Hepatocyte (in vitro differentiated cells): Measurements from ENCODE around the gene ARL16. TPM values are rescaled to one million over a fixed set of nuclear protein-coding genes. Genes with fewer than 3 reads are reported as not detected.
A peak's percentile ranks its signal among the peaks of the same experiment; 100 is the strongest.

Source experiments
- DNase-seq: peaks from one replicate; pipeline ENCODE4 v3.0.0-alpha.2; 2016; ENCODE audit warnings: low spot score
- H2AFZ ChIP-seq: fragments of 200-600 bp; sonication (generic); 2 replicates; pipeline ENCODE4 v1.6.0; 2016; ENCODE audit warnings: antibody characterized with exemption, mild to moderate bottlenecking
- H3K27ac ChIP-seq: fragments of 200-600 bp; sonication (generic); 2 replicates; pipeline ENCODE4 v1.5.1; 2016; ENCODE audit warnings: mild to moderate bottlenecking
- H3K27me3 ChIP-seq: fragments of 200-600 bp; sonication (generic); 2 replicates; pipeline ENCODE4 v1.6.1; 2016
- H3K36me3 ChIP-seq: fragments of 200-600 bp; sonication (generic); replicated peaks from 2 replicates; pipeline ENCODE4 v1.5.1; 2016; ENCODE audit warnings: low read depth; ENCODE audit not compliant: insufficient read depth
- H3K4me1 ChIP-seq: fragments of 200-600 bp; sonication (generic); 2 replicates; pipeline ENCODE4 v1.5.1; 2016; ENCODE audit warnings: mild to moderate bottlenecking, moderate library complexity; ENCODE audit not compliant: insufficient read depth
- H3K4me2 ChIP-seq: fragments of 200-600 bp; sonication (generic); 2 replicates; pipeline ENCODE4 v1.6.0; 2016
- H3K4me3 ChIP-seq: fragments of 200-600 bp; sonication (generic); 2 replicates; pipeline ENCODE4 v1.5.1; 2016; ENCODE audit warnings: mild to moderate bottlenecking
- H3K79me2 ChIP-seq: fragments of 200-600 bp; sonication (generic); 2 replicates; pipeline ENCODE4 v1.6.0; 2017; ENCODE audit warnings: mild to moderate bottlenecking
- H3K9me2 ChIP-seq: fragments of 200-600 bp; sonication (generic); replicated peaks from 2 replicates; pipeline ENCODE4 v1.6.0; 2017; ENCODE audit warnings: mild to moderate bottlenecking; ENCODE audit not compliant: insufficient read depth
- H3K9me3 ChIP-seq: fragments of 200-600 bp; sonication (generic); 2 replicates; pipeline ENCODE4 v1.5.1; 2016; ENCODE audit warnings: low read depth, mild to moderate bottlenecking
- H4K20me1 ChIP-seq: fragments of 200-600 bp; sonication (generic); 2 replicates; pipeline ENCODE4 v1.6.0; 2016; ENCODE audit warnings: mild to moderate bottlenecking; ENCODE audit not compliant: insufficient read depth, poor library complexity, severe bottlenecking
- EZH2 ChIP-seq: fragments of 200-600 bp; sonication (generic); IDR thresholded peaks from 2 replicates; pipeline ENCODE4 v1.6.1; 2016; ENCODE audit warnings: antibody characterized with exemption, mild to moderate bottlenecking, borderline replicate concordance
- EZH2phosphoT487 ChIP-seq: fragments of 200-600 bp; sonication (generic); IDR thresholded peaks from one replicate; pipeline ENCODE4 v1.6.1; 2018; ENCODE audit warnings: antibody characterized with exemption, mild to moderate bottlenecking, low read depth, moderate library complexity; ENCODE audit not compliant: unreplicated experiment, severe bottlenecking
- WGBS: methylation state at CpG from one replicate; pipeline ENCODE4 v1.1.6; 2016; ENCODE audit warnings: low lambda C conversion rate; ENCODE audit errors: missing lambda C conversion rate; 5-methylcytosine and 5-hydroxymethylcytosine counted together
- polyA plus RNA-seq: library from polyadenylated mRNA; unstranded; fragments of >200 nt; fragmentation: Nextera tagmentation; extraction: Ambion mirVana; gene quantifications from 2 replicates; pipeline ENCODE4 v1.2.1, GENCODE V29; 2016
- total RNA-seq: library from RNA; depleted of rRNA; stranded (reverse); fragments of >200 nt; gene quantifications from 2 replicates; pipeline ENCODE4 v1.2.3, GENCODE V29; 2014
- TF ChIP-seq, protein P1 (sequence below): fragments of 200-600 bp; sonication (generic); IDR thresholded peaks from 2 replicates; pipeline ENCODE4 v1.5.1; 2016; ENCODE audit warnings: antibody characterized with exemption, mild to moderate bottlenecking; ENCODE audit not compliant: poor library complexity

Gene ARL16
- total and polyA plus RNA-seq, 2 experiments from 2014 or later, result 38.8 to 70.6 TPM

DNA sequence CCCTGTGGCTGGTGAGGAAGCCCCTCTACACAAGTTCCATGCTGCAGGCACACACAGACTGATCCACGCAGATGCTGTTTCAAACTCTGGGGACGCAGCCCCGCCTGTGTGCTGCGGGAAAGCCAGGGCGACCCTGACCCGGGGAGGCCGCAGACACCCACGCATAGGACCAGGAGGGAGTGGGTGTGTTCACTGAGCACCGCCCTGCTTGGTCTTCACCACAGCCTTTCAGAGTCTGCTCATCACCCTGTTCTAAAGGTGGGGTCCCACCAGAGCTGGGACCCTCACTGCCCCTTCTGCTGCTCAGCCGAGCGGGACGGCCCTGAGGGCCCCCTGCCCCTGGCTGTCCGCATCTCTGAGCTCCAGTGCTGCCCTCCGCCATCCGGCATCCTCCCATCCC lies 39.1 kb downstream of the ARL16 start:
- Histone ChIP-seq H3K36me3 (no peaks in the 10 kb centered on the region), H3K9me3 (no peaks in the 10 kb centered on the region), H4K20me1 (no peaks in the 10 kb centered on the region), H3K9me2 (no peaks in the 10 kb centered on the region), H3K27ac (no peak overlapping the region), H3K4me1 (no peaks in the 10 kb centered on the region), H3K27me3 (peaks cover 6% of the 10 kb centered on the region), H3K4me2 (no peak overlapping the region), H3K79me2 (no peaks in the 10 kb centered on the region), H2AFZ (no peak overlapping the region), H3K4me3 (no peak overlapping the region)
- no peak for DNase-seq
- TF ChIP-seq EZH2, result no peak
- TF ChIP-seq, protein P1, sequence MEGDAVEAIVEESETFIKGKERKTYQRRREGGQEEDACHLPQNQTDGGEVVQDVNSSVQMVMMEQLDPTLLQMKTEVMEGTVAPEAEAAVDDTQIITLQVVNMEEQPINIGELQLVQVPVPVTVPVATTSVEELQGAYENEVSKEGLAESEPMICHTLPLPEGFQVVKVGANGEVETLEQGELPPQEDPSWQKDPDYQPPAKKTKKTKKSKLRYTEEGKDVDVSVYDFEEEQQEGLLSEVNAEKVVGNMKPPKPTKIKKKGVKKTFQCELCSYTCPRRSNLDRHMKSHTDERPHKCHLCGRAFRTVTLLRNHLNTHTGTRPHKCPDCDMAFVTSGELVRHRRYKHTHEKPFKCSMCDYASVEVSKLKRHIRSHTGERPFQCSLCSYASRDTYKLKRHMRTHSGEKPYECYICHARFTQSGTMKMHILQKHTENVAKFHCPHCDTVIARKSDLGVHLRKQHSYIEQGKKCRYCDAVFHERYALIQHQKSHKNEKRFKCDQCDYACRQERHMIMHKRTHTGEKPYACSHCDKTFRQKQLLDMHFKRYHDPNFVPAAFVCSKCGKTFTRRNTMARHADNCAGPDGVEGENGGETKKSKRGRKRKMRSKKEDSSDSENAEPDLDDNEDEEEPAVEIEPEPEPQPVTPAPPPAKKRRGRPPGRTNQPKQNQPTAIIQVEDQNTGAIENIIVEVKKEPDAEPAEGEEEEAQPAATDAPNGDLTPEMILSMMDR, result no peak
- no peak for TF ChIP-seq EZH2phosphoT487
- 94% methylated on average over 15 of the region's 15 CpGs for WGBS

DNA sequence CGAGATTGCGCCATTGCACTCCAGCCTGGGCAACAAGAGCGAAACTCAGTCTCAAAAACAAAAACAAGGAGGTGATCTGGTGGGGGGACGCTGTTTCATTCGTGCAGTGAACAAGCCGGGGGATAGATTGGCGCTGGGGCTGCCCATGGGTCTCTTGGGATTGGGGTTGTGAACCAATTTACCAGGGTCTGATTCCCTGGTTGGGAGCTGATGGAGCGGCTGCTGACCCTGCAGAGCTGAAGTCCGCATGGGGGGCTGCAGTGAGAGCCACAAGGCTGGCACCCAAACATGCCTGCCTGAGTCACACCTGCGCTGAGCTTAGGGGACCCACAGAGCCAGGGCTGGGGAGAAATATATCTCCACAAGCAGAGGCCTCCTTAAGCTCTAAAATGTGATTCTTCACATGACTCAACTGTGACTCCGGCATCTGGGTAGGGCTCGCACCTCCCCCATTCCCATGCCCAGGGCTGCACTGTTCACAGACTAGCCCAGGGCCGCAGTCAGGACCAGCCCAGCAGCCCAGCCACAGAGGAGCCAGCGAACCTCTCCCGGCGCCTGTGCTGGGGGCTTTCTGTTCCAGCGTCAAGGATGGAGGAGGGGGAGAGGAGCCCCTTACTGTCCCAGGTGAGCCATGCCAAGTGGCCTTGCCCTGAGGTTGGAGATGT lies 41.6 kb downstream of the ARL16 start:
- Histone ChIP-seq H3K9me2 (no peaks in the 10 kb centered on the region), H3K9me3 (no peaks in the 10 kb centered on the region), H3K27ac (no peak overlapping the region), H3K4me1 (peaks cover 3% of the 10 kb centered on the region), H4K20me1 (no peaks in the 10 kb centered on the region), H3K4me3 (no peak overlapping the region), H3K4me2 (no peak overlapping the region), H3K27me3 (no peaks in the 10 kb centered on the region), H2AFZ (no peak overlapping the region), H3K79me2 (no peaks in the 10 kb centered on the region), H3K36me3 (no peaks in the 10 kb centered on the region)
- WGBS, result 80% methylated on average over 17 of the region's 17 CpGs
- DNase-seq, result peak; percentile 39
- TF ChIP-seq EZH2, result no peak
- TF ChIP-seq, protein P1, result no peak

DNA sequence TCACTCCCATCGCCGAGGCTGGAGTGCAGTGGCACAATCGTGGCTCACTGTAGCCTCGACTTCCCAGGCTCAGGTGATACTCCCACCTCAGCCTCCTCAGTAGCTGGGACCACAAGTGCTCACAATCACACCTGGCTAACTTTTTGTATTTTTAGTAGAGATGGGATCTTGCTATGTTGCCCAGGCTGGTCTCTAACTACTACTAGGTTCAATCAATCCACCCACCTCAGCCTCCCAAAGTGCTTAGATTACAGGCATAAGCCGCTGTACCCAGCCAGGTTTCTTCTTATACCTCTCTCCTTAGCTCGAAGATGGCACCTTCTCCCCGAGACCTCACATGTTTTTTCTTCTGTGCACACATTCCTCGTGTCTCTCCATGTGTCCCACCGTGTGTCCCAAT lies 43.6 kb downstream of the ARL16 start:
- Histone ChIP-seq H3K4me3 (no peak overlapping the region), H3K79me2 (peaks cover 16% of the 10 kb centered on the region), H3K4me1 (peaks cover 12% of the 10 kb centered on the region), H3K9me3 (no peaks in the 10 kb centered on the region), H3K27me3 (no peaks in the 10 kb centered on the region), H3K36me3 (no peaks in the 10 kb centered on the region), H3K27ac (no peak overlapping the region), H4K20me1 (peaks cover 11% of the 10 kb centered on the region), H3K4me2 (no peak overlapping the region), H3K9me2 (no peaks in the 10 kb centered on the region), H2AFZ (no peak overlapping the region)
- no peak for TF ChIP-seq EZH2
- TF ChIP-seq, protein P1, result no peak
- whole genome bisulfite sequencing, result 91% methylated on average over 9 of the region's 9 CpGs
- no peak for DNase-seq
